ENCODE measurements around the gene MLEC.
"Not testable (repeated sequence)": the region's sequence is repeated elsewhere in the genome, so short reads cannot be mapped to it uniquely, and the experiment has no call there.

Gene MLEC

GRCh38 chr12:120725151-120725658 lies 38.3 kb downstream of the MLEC start:
- DNase-seq = no peak

- DNase-seq = peak; percentile 93
These were observed 38.9 kb downstream of the MLEC start, which contains the start of gene ACADS for GRCh38 chr12:120725659-120726509. Gene ACADS (plus strand): TSS chr12:120725826. CDS start chr12:120725886, 60 bp downstream.

- no peak for DNase-seq
These were observed 39.5 kb downstream of the MLEC start for GRCh38 chr12:120726510-120726793.

- DNase-seq = no peak
These were observed 40.0 kb downstream of the MLEC start for GRCh38 chr12:120726961-120727360.

GRCh38 chr12:120732198-120732597 lies 45.2 kb downstream of the MLEC start:
- not testable (repeated sequence) for DNase-seq

GRCh38 chr12:120733574-120733973 lies 46.6 kb downstream of the MLEC start:
- DNase-seq = no peak

- no peak for DNase-seq
These were observed 47.3 kb downstream of the MLEC start for GRCh38 chr12:120734210-120734609.

- DNase-seq = no peak
These were observed 48.2 kb downstream of the MLEC start for GRCh38 chr12:120735181-120735580.

- DNase-seq = no peak
These were observed 49.7 kb downstream of the MLEC start for GRCh38 chr12:120736404-120737331.

- no peak for DNase-seq
These were observed 50.8 kb downstream of the MLEC start for GRCh38 chr12:120737557-120738251.

- no peak for DNase-seq
These were observed 51.5 kb downstream of the MLEC start for GRCh38 chr12:120738252-120739030.

GRCh38 chr12:120739031-120739762 lies 52.2 kb downstream of the MLEC start:
- no peak for DNase-seq

- DNase-seq = no peak
These were observed 53.1 kb downstream of the MLEC start for GRCh38 chr12:120739821-120740613.

- DNase-seq = no peak
These were observed 53.9 kb downstream of the MLEC start for GRCh38 chr12:120740871-120741270.

GRCh38 chr12:120741476-120742421 lies 54.8 kb downstream of the MLEC start:
- DNase-seq = no peak

GRCh38 chr12:120744922-120745493 lies 58.1 kb downstream of the MLEC start:
- DNase-seq = no peak

- DNase-seq = no peak
These were observed 61.3 kb downstream of the MLEC start for GRCh38 chr12:120748242-120748641.

- DNase-seq = no peak
These were observed 62.3 kb downstream of the MLEC start for GRCh38 chr12:120749256-120749655.

GRCh38 chr12:120750806-120751205 lies 63.9 kb downstream of the MLEC start:
- DNase-seq = no peak

Measured in activated CD4-positive, alpha-beta T cell treated with anti-CD3 and anti-CD28 coated beads for 48 hours (primary cell).